Breast epithelium (tissue), 4 donors: ENCODE data around the gene KCNC3. TPM values are rescaled to one million over a fixed set of nuclear protein-coding genes. Genes with fewer than 3 reads are reported as not detected.
"Not testable (repeated sequence)": the region's sequence is repeated elsewhere in the genome, so short reads cannot be mapped to it uniquely, and the experiment has no call there.

ENCODE experiments used
- DNase-seq, 2 donors: peaks; one replicate each; pipeline ENCODE4 v3.0.0-alpha.2; 2019; ENCODE audit warnings: low spot score in 2 of 2
- H3K27ac ChIP-seq, 2 donors: fragments of 200-600 bp; sonication (generic) in 1 of 2; one replicate each; pipeline ENCODE4 v1.5.1; 2016 to 2019; ENCODE audit warnings: mild to moderate bottlenecking in 1 of 2
- H3K27me3 ChIP-seq, 2 donors: fragments of 200-600 bp; sonication (generic) in 1 of 2; one replicate each; pipeline versions ENCODE4 v1.5.1 to v1.6.0; 2017 to 2019; ENCODE audit warnings: control low read depth in 1 of 2, mild to moderate bottlenecking in 1 of 2
- H3K36me3 ChIP-seq: fragments of 200-600 bp; one replicate; pipeline ENCODE4 v1.5.1; 2019
- H3K4me1 ChIP-seq, 2 donors: fragments of 200-600 bp; sonication (generic); one replicate each; pipeline ENCODE4 v1.5.1; 2016 to 2019; ENCODE audit warnings: control low read depth in 1 of 2
- H3K4me3 ChIP-seq, 3 donors: fragments of 200-600 bp; sonication (generic); 1 replicate in 2 of 3; 2 replicates in 1 of 3; pipeline ENCODE4 v1.5.1; 2016 to 2019; ENCODE audit warnings: mild to moderate bottlenecking in 3 of 3, moderate library complexity in 2 of 3
- H3K9me3 ChIP-seq, 2 donors: fragments of 200-600 bp; sonication (generic) in 1 of 2; one replicate each; pipeline ENCODE4 v1.5.1; 2016 to 2019; ENCODE audit warnings: control low read depth in 1 of 2
- CTCF ChIP-seq, 3 donors: fragments of 450-650 bp; IDR thresholded peaks; one replicate each; pipeline ENCODE4 v1.5.1; 2016 to 2017; ENCODE audit warnings: antibody characterized with exemption in 3 of 3, mild to moderate bottlenecking in 3 of 3, moderate library complexity in 3 of 3
- POLR2A ChIP-seq: fragments of 450-650 bp; IDR thresholded peaks from one replicate; pipeline ENCODE4 v1.6.1; 2016; ENCODE audit warnings: antibody characterized with exemption, mild to moderate bottlenecking, moderate library complexity
- POLR2AphosphoS5 ChIP-seq, 3 donors: sonication (generic); formaldehyde crosslinking; IDR thresholded peaks; one replicate each; pipeline ENCODE4 v1.6.1; 2017; ENCODE audit warnings: antibody characterized with exemption in 3 of 3
- intact Hi-C: fragments of 100-400 bp; cut with DNase I; formaldehyde crosslinking; loops from one replicate; pipeline ENCODE4 v1.15.1; 2023; ENCODE audit warnings: low total_unique reads
- total RNA-seq, 3 donors: library from RNA; depleted of rRNA; stranded (reverse); fragments of >200 nt; gene quantifications; one replicate each; pipeline ENCODE4 v1.1.0, GENCODE V29; 2016

The KCNC3 gene
- total RNA-seq, 3 donors from 2014 or later = 0.32 to 3.7 (median 1.6) TPM

GRCh38 chr19:50349277-50350057 is 20.3 kb upstream of the KCNC3 start:
- intact Hi-C loops = loop anchor here (10.0 kb wide), 1 partner anchor 105 kb away; no protein-coding TSS in a partner anchor
- no peak for DNase-seq
- no peak for TF ChIP-seq POLR2AphosphoS5 (IDR thresholded peaks at IDR 0.05)
- TF ChIP-seq POLR2A = no peak
- TF ChIP-seq CTCF (IDR thresholded peaks at IDR 0.05) = no peak
- peak overlapping the region in 1 of 3 donors; percentile 8 for H3K4me3 ChIP-seq
- no peaks in the 10 kb centered on the region for H3K4me1 ChIP-seq
- H3K27me3 ChIP-seq = no peaks in the 10 kb centered on the region
- peaks cover 6 to 9% of the 10 kb centered on the region in 2 donors for H3K9me3 ChIP-seq
- H3K36me3 ChIP-seq = no peaks in the 10 kb centered on the region
- H3K27ac ChIP-seq = peak overlapping the region; percentile 21 to 71

DNA sequence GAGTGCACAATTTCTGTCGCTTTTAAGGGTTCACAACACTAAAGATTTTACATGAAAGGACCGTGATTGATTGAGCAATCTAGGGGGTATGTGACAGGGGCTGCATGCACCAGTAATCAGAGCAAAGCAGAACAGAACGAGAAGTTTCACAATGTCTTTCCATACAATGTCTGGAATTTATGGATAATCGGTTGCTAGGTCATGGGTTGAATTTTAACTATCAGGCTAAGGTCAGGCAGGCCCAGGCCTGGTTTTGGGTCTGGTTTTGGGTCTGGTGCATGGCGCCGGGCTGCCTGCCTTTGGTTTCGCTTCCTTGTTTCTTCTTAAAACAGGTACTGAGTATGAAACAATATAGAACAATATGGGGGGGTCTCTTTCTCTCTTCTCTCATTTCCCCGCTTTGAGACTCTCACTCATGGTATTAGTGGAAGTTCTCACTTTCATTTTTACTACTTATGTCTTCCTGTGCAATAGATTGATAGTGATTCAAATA is 18.0 kb upstream of the KCNC3 start:
- H3K27ac ChIP-seq, H3K27me3 ChIP-seq, H3K4me3 ChIP-seq, H3K36me3 ChIP-seq, DNase-seq, H3K4me1 ChIP-seq, intact Hi-C loops: not testable (repeated sequence)
- H3K9me3 ChIP-seq = peaks cover 11 to 12% of the 10 kb centered on the region in 2 donors

DNA sequence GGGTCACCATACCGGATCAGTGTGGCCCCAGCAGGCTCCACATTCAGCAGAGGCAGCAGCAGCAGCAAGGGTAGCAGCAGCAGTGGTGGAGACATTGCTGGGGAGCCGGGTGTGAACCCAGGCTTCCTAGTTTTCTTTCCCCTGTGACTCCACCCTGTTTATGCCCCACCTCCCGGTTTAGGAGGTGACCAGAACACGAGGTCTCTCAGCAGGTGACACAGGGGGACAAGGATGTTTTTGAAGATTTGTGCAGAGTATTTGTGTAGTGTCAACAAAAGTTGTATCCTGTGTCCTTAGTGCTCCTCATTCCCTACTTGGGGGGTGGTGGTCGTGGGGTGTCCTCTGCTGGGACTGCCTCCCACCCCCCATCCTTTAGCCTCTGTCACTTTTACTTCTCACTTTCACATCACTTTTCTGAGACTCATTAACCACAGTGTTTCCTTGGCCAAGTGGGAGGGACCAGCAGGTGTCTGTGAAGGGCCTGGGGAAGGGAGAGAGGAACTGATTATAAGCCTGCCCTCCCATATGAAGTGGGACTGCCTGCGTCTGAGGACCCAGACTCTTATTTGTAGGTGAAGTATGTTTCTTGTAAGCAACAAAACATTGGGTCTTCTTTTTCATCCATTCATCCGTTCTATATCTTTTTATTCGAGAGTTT is 15.6 kb upstream of the KCNC3 start:
- intact Hi-C loops = no loop called here
- Histone ChIP-seq H3K4me1 (no peaks in the 10 kb centered on the region), H3K4me3 (no peak overlapping the region), H3K9me3 (peaks cover 11 to 12% of the 10 kb centered on the region in 2 donors), H3K27me3 (no peaks in the 10 kb centered on the region), H3K27ac (no peak overlapping the region), H3K36me3 (no peaks in the 10 kb centered on the region)
- no peak for TF ChIP-seq POLR2AphosphoS5 (IDR thresholded peaks at IDR 0.05)
- TF ChIP-seq POLR2A = no peak
- no peak for TF ChIP-seq CTCF (IDR thresholded peaks at IDR 0.05)
- no peak for DNase-seq

DNA sequence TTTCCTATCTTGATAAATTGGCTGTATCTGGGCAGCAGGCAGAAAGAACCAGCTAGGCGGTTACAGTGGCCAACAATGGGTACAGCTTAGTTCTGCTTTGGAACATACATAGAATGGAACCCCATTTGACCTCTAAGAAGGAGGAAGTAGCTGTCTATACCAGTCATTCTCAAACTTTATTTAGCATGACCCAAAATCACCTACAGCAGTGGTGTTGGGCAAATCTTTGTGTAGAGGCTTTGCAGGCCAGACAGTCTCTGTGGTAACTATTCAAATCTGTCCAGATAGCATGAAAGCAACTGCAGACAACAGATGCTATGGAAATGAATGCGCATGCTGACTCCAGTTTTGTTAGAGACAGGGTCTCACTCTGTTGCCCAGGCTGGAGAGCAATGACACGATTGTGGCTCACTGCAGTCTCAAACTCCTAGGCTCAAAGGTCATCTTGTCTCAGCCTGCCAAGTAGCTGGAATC is 12.0 kb upstream of the KCNC3 start:
- no peaks in the 10 kb centered on the region for H3K36me3 ChIP-seq
- intact Hi-C loops = no loop called here
- H3K27ac ChIP-seq = no peak overlapping the region
- no peaks in the 10 kb centered on the region for H3K4me1 ChIP-seq
- TF ChIP-seq POLR2AphosphoS5 (IDR thresholded peaks at IDR 0.05) (no peak), POLR2A (no peak), CTCF (IDR thresholded peaks at IDR 0.05) (no peak)
- peaks cover 11 to 12% of the 10 kb centered on the region in 2 donors for H3K9me3 ChIP-seq
- no peak overlapping the region for H3K4me3 ChIP-seq
- H3K27me3 ChIP-seq = no peaks in the 10 kb centered on the region
- DNase-seq = no peak

- Histone ChIP-seq H3K9me3 (peaks cover 11% of the 10 kb centered on the region in 2 donors), H3K4me1 (no peaks in the 10 kb centered on the region), H3K4me3 (no peak overlapping the region), H3K27ac (no peak overlapping the region), H3K36me3 (no peaks in the 10 kb centered on the region), H3K27me3 (no peaks in the 10 kb centered on the region)
- TF ChIP-seq POLR2A = no peak
- TF ChIP-seq CTCF (IDR thresholded peaks at IDR 0.05) = no peak
- no peak for TF ChIP-seq POLR2AphosphoS5 (IDR thresholded peaks at IDR 0.05)
- no peak for DNase-seq
- intact Hi-C loops = no loop called here
Measured at GRCh38 chr19:50340331-50340730, 11.2 kb upstream of the KCNC3 start.

DNA sequence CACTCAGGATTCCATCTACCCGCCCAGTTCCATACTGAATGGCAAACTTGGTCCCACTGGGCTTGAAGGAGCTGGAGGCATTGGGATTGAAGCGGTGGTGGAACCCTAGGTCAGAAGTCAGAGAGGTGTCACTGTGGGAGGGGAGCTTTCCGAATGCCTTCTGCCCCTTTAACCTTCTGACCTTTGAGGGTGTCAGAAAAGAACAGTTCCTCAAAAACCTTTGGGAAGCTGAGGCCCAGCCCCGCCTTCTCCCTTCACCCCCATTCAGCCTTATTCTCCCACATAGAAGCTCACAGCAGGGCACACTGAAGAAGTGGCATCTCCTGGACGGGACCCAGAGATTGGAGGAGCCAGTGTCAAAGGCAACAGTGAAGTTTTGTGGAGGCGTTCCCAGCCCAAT is 7.9 kb upstream of the KCNC3 start:
- H3K36me3 ChIP-seq, intact Hi-C loops, H3K4me1 ChIP-seq, H3K4me3 ChIP-seq, H3K9me3 ChIP-seq, H3K27ac ChIP-seq, H3K27me3 ChIP-seq, DNase-seq: not testable (repeated sequence)
